ENCODE results near the gene HSPA9. TPM values are rescaled to one million over a fixed set of nuclear protein-coding genes. Genes with fewer than 3 reads are reported as not detected.

The HSPA9 gene
- total RNA-seq, 4 donors from 2014 or later, result 82.7 to 236 (median 175) TPM

DNA sequence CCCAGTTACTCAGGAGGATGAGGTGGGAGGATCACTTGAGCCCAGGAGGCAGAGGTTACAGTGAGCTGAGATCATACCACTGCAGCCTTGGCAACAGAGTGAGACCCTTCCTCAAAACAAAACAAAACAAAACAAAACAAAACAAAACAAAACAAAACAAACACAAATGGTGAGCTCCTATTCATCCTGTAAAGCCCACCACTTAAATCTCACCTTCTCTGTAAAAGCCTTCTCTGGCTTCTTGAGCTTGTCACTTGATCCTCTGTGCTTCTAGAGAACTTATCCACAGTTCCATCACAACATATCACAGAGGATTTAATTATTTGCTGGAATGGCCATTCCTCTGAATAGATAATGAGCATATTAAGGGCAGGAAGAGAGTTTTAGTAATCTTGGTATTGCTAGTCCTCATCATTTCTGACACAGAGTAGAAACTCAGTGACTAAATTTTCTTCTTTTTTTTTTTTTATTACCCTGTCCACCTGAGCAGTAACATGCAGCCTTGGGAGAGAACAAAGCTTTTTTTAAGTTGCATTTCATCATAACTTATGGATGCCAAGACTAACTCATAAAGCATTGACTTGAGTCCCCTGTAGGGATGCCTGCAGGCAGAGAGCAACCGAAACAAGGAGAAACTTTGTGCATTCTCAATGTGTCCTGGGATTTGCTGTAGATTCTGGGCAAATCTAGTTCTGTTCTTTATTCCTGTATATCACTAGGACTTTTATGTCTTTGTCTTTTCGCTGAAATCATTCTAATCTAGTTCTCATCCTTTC is 13.0 kb upstream of the HSPA9 start:
- DNase-seq, result no peak
- Histone ChIP-seq H3K4me1 (peaks cover 0 to 15% (median 4%) of the 10 kb centered on the region in 4 donors), H3K4me3 (no peak overlapping the region), H3K9me3 (no peaks in the 10 kb centered on the region), H3K27me3 (no peaks in the 10 kb centered on the region), H3K36me3 (no peaks in the 10 kb centered on the region), H3K27ac (no peak overlapping the region)
- 70 to 78% methylated on average over 2 of the region's 2 CpGs for WGBS, 2 donors (ENCODE audit: low coverage in 1 of 2)
- in situ Hi-C loops (cut with MboI; ENCODE audit: low pct_ligation_motif_present in 1 of 4, low pct_unique_long_range_greater_than_20kb in 1 of 4, low sequenced_read_pairs in 3 of 4) (loop anchor here in 1 of 4 donors (25.0 kb wide), 1 partner anchor 674 kb away; no protein-coding TSS in a partner anchor), intact Hi-C loops (cut with DNase I; ENCODE audit: low total_unique reads) (loop anchor here (10.0 kb wide), 1 partner anchor 667 kb away; no protein-coding TSS in a partner anchor)
- no peak for TF ChIP-seq EP300 (IDR thresholded peaks at IDR 0.05; ENCODE audit: low read depth)
- TF ChIP-seq POLR2AphosphoS5 (IDR thresholded peaks at IDR 0.05), result no peak
- no peak for TF ChIP-seq POLR2A (IDR thresholded peaks at IDR 0.05)
- TF ChIP-seq, protein P1, sequence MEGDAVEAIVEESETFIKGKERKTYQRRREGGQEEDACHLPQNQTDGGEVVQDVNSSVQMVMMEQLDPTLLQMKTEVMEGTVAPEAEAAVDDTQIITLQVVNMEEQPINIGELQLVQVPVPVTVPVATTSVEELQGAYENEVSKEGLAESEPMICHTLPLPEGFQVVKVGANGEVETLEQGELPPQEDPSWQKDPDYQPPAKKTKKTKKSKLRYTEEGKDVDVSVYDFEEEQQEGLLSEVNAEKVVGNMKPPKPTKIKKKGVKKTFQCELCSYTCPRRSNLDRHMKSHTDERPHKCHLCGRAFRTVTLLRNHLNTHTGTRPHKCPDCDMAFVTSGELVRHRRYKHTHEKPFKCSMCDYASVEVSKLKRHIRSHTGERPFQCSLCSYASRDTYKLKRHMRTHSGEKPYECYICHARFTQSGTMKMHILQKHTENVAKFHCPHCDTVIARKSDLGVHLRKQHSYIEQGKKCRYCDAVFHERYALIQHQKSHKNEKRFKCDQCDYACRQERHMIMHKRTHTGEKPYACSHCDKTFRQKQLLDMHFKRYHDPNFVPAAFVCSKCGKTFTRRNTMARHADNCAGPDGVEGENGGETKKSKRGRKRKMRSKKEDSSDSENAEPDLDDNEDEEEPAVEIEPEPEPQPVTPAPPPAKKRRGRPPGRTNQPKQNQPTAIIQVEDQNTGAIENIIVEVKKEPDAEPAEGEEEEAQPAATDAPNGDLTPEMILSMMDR (IDR thresholded peaks at IDR 0.05), result no peak

DNA sequence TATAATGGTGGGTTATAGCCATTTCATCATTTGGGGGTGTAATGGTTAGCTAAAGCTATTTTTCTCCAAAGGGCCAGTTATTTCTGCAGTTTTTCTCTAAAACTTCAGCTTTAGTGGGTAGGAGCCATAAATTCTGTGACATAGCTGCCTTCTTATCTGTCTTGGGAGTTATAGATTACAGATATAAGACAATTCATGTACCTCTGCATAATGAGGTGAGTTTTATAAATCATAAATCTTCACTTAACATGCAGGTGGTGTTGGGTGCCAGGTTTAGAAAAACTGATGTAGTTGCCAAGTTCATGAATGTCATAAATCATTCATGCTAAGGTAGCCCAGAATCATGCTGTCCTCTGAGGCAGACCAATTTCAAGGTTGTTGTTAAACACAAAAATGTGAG is 10.0 kb upstream of the HSPA9 start:
- Histone ChIP-seq H3K27me3 (no peaks in the 10 kb centered on the region), H3K27ac (no peak overlapping the region), H3K4me3 (no peak overlapping the region), H3K36me3 (no peaks in the 10 kb centered on the region), H3K9me3 (no peaks in the 10 kb centered on the region), H3K4me1 (peaks cover 0 to 15% (median 4%) of the 10 kb centered on the region in 4 donors)
- TF ChIP-seq POLR2A (IDR thresholded peaks at IDR 0.05) (no peak), POLR2AphosphoS5 (IDR thresholded peaks at IDR 0.05) (no peak), EP300 (IDR thresholded peaks at IDR 0.05; ENCODE audit: low read depth) (no peak)
- TF ChIP-seq, protein P1 (IDR thresholded peaks at IDR 0.05), result no peak
- intact Hi-C loops (cut with DNase I; ENCODE audit: low total_unique reads), result loop anchor here (10.0 kb wide), 1 partner anchor 670 kb away; no protein-coding TSS in a partner anchor
- no peak for DNase-seq
- in situ Hi-C loops (cut with MboI; ENCODE audit: low pct_ligation_motif_present in 1 of 4, low pct_unique_long_range_greater_than_20kb in 1 of 4, low sequenced_read_pairs in 3 of 4), result loop anchor here in 1 of 4 donors (25.0 kb wide), 1 partner anchor 677 kb away; no protein-coding TSS in a partner anchor

DNA sequence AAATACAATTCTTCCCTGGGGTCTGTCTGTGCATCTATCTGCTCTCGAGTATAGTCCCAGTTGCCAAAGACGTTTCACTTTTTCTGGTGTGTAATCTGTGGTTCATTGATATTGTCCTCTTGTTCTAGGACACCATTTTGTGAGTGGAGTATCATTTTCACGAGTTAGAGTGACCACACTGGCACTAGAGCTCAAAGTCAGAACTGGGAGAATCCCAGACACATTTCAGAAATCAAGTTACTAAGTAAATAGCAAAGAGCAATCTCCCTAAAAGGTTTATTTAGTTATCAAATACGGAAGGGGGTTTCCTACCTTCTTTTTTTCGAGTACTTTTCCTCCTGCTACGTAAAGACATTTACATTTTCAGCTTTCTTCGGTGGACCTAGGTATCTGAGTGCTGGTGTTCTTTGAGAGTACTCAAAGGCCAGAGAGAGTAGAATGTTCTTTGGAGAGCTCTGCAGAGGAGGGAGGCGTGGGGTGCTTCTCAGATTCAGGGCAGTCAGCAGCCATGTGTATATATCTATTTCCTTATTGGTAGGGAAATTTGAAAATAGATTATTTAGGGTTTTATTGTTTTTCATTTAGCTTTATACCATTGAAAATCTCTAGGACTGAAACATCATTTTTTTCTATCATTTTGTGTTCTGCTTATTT is 8.9 kb upstream of the HSPA9 start:
- no peaks in the 10 kb centered on the region for H3K27me3 ChIP-seq
- intact Hi-C loops (cut with DNase I; ENCODE audit: low total_unique reads), result loop anchor here (10.0 kb wide), 1 partner anchor 671 kb away; no protein-coding TSS in a partner anchor
- H3K27ac ChIP-seq, result no peak overlapping the region
- in situ Hi-C loops (cut with MboI; ENCODE audit: low pct_ligation_motif_present in 1 of 4, low pct_unique_long_range_greater_than_20kb in 1 of 4, low sequenced_read_pairs in 3 of 4), result loop anchor here in 1 of 4 donors (25.0 kb wide), 1 partner anchor 678 kb away; no protein-coding TSS in a partner anchor
- no peak for DNase-seq
- no peaks in the 10 kb centered on the region for H3K9me3 ChIP-seq
- no peak overlapping the region for H3K4me3 ChIP-seq
- peaks cover 0 to 15% (median 6%) of the 10 kb centered on the region in 4 donors for H3K4me1 ChIP-seq
- 58% methylated on average over 7 to 8 of the region's 8 CpGs for WGBS, 2 donors (ENCODE audit: low coverage in 1 of 2)
- no peaks in the 10 kb centered on the region for H3K36me3 ChIP-seq
- no peak for TF ChIP-seq POLR2A (IDR thresholded peaks at IDR 0.05)

DNA sequence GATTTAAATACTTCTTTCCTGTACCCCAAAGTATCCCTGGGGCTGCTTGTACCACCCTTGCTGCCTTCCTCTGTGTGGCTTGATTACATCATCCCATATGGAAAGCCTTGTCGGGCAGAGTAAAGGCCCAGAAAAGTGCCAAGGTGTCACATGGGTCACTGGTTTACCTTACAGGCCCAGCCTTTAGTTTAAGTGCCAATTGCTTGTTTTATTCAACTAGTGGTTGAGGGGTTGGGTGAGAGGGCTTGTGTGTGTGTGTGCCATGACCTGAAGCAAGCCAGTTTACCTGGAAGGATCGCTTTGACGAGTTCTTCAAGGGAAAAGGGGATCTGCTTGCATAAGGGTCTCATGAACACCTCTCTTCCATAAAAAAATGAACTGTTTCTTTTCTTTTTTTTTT is 7.8 kb upstream of the HSPA9 start:
- H3K27me3 ChIP-seq, result no peaks in the 10 kb centered on the region
- intact Hi-C loops (cut with DNase I; ENCODE audit: low total_unique reads) (loop anchor here (10.0 kb wide), 1 partner anchor 672 kb away; no protein-coding TSS in a partner anchor), in situ Hi-C loops (cut with MboI; ENCODE audit: low pct_ligation_motif_present in 1 of 4, low pct_unique_long_range_greater_than_20kb in 1 of 4, low sequenced_read_pairs in 3 of 4) (loop anchor here in 1 of 4 donors (25.0 kb wide), 1 partner anchor 679 kb away; no protein-coding TSS in a partner anchor)
- no peaks in the 10 kb centered on the region for H3K36me3 ChIP-seq
- no peaks in the 10 kb centered on the region for H3K9me3 ChIP-seq
- no peak overlapping the region for H3K4me3 ChIP-seq
- DNase-seq, result no peak
- H3K27ac ChIP-seq, result no peak overlapping the region
- TF ChIP-seq POLR2A (IDR thresholded peaks at IDR 0.05) (no peak), POLR2AphosphoS5 (IDR thresholded peaks at IDR 0.05) (no peak), EP300 (IDR thresholded peaks at IDR 0.05; ENCODE audit: low read depth) (no peak)
- TF ChIP-seq, protein P1 (IDR thresholded peaks at IDR 0.05), result no peak
- H3K4me1 ChIP-seq, result peaks cover 0 to 15% (median 6%) of the 10 kb centered on the region in 4 donors
- 88 to 100% methylated on average over 3 of the region's 3 CpGs for WGBS, 2 donors (ENCODE audit: low coverage in 1 of 2)

Data from transverse colon (tissue), 4 donors.